ENCODE measurements around the gene CNTN4. TPM values are rescaled to one million over a fixed set of nuclear protein-coding genes. Genes with fewer than 3 reads are reported as not detected.

CNTN4 gene
- total RNA-seq, 8 experiments from 2014 or later, result 0.31 to 27.6 (median 15.8) TPM

GRCh38 chr3:2567451-2567850, 468.8 kb downstream of the CNTN4 start:
- 26 to 100% (median 86%) methylated on average over 1 to 3 of the region's 3 CpGs; no CpG with 5 or more reads in 1 of the 10 experiments for WGBS, 10 experiments
- no peak for ATAC-seq (replicated peaks in 6 of 8)
- no peak overlapping the region for H3K27ac ChIP-seq
- no peak overlapping the region for H3K4me3 ChIP-seq
- in situ Hi-C loops (cut with MboI; ENCODE audit: low pct_unique_long_range_greater_than_20kb in 2 of 9, low sequenced_read_pairs in 9 of 9, unreplicated experiment in 9 of 9), result no loop called here
- H3K4me1 ChIP-seq (replicated peaks in 1 of 2), result peaks cover 4 to 9% of the 10 kb centered on the region in 2 donors

GRCh38 chr3:2568156-2568555, 469.5 kb downstream of the CNTN4 start:
- peak in 5 of 8 experiments; percentile 36 to 88 (median 65) for ATAC-seq (replicated peaks in 6 of 8)
- 0 to 80% (median 47%) methylated on average over 2 of the region's 2 CpGs; no CpG with 5 or more reads in 1 of the 10 experiments for WGBS, 10 experiments
- in situ Hi-C loops (cut with MboI; ENCODE audit: low pct_unique_long_range_greater_than_20kb in 2 of 9, low sequenced_read_pairs in 9 of 9, unreplicated experiment in 9 of 9), result no loop called here
- H3K27ac ChIP-seq, result no peak overlapping the region
- peaks cover 4 to 9% of the 10 kb centered on the region in 2 donors for H3K4me1 ChIP-seq (replicated peaks in 1 of 2)
- no peak overlapping the region for H3K4me3 ChIP-seq

- ATAC-seq (replicated peaks in 6 of 8), result no peak
- WGBS, 10 experiments, result 5 to 100% (median 72%) methylated on average over 2 to 7 of the region's 7 CpGs
- no peak overlapping the region for H3K27ac ChIP-seq
- in situ Hi-C loops (cut with MboI; ENCODE audit: low pct_unique_long_range_greater_than_20kb in 2 of 9, low sequenced_read_pairs in 9 of 9, unreplicated experiment in 9 of 9), result no loop called here
- H3K4me1 ChIP-seq (replicated peaks in 1 of 2), result peaks cover 4 to 9% of the 10 kb centered on the region in 2 donors
- H3K4me3 ChIP-seq, result no peak overlapping the region
These were observed 470.3 kb downstream of the CNTN4 start for GRCh38 chr3:2568929-2569328.

GRCh38 chr3:2577571-2577970, 478.9 kb downstream of the CNTN4 start:
- 8 to 100% (median 87%) methylated on average over 1 to 4 of the region's 4 CpGs; no CpG with 5 or more reads in 1 of the 10 experiments for WGBS, 10 experiments
- H3K27ac ChIP-seq, result no peak overlapping the region
- in situ Hi-C loops (cut with MboI; ENCODE audit: low pct_unique_long_range_greater_than_20kb in 2 of 9, low sequenced_read_pairs in 9 of 9, unreplicated experiment in 9 of 9), result no loop called here
- H3K4me3 ChIP-seq, result no peak overlapping the region
- H3K4me1 ChIP-seq (replicated peaks in 1 of 2), result no peaks in the 10 kb centered on the region
- ATAC-seq (replicated peaks in 6 of 8), result no peak

- H3K4me3 ChIP-seq, result no peak overlapping the region
- no peak overlapping the region for H3K27ac ChIP-seq
- WGBS, 10 experiments, result 0 to 75% (median 46%) methylated on average over 2 to 3 of the region's 3 CpGs; no CpG with 5 or more reads in 1 of the 10 experiments
- ATAC-seq (replicated peaks in 6 of 8), result no peak
- in situ Hi-C loops (cut with MboI; ENCODE audit: low pct_unique_long_range_greater_than_20kb in 2 of 9, low sequenced_read_pairs in 9 of 9, unreplicated experiment in 9 of 9), result no loop called here
- no peaks in the 10 kb centered on the region for H3K4me1 ChIP-seq (replicated peaks in 1 of 2)
These were observed 479.9 kb downstream of the CNTN4 start for GRCh38 chr3:2578560-2578959.

- Histone ChIP-seq H3K4me3 (no peak overlapping the region), H3K4me1 (replicated peaks in 1 of 2) (no peaks in the 10 kb centered on the region), H3K27ac (no peak overlapping the region)
- 0 to 97% (median 71%) methylated on average over 2 to 4 of the region's 4 CpGs for WGBS, 10 experiments
- in situ Hi-C loops (cut with MboI; ENCODE audit: low pct_unique_long_range_greater_than_20kb in 2 of 9, low sequenced_read_pairs in 9 of 9, unreplicated experiment in 9 of 9), result no loop called here
- ATAC-seq (replicated peaks in 6 of 8), result no peak
These were observed 480.5 kb downstream of the CNTN4 start for GRCh38 chr3:2579206-2579605.

- Histone ChIP-seq H3K27ac (no peak overlapping the region), H3K4me1 (replicated peaks in 1 of 2) (no peaks in the 10 kb centered on the region), H3K4me3 (no peak overlapping the region)
- in situ Hi-C loops (cut with MboI; ENCODE audit: low pct_unique_long_range_greater_than_20kb in 2 of 9, low sequenced_read_pairs in 9 of 9, unreplicated experiment in 9 of 9), result no loop called here
- 0 to 100% (median 63%) methylated on average over 1 to 2 of the region's 2 CpGs for WGBS, 10 experiments
- ATAC-seq (replicated peaks in 6 of 8), result no peak
These were observed 484.4 kb downstream of the CNTN4 start for GRCh38 chr3:2583046-2583445.

GRCh38 chr3:2589336-2589969, 490.8 kb downstream of the CNTN4 start:
- Histone ChIP-seq H3K4me3 (no peak overlapping the region), H3K4me1 (replicated peaks in 1 of 2) (no peaks in the 10 kb centered on the region), H3K27ac (no peak overlapping the region)
- in situ Hi-C loops (cut with MboI; ENCODE audit: low pct_unique_long_range_greater_than_20kb in 2 of 9, low sequenced_read_pairs in 9 of 9, unreplicated experiment in 9 of 9), result no loop called here
- no peak for ATAC-seq (replicated peaks in 6 of 8)
- WGBS, 10 experiments, result 32 to 100% (median 85%) methylated on average over 1 to 6 of the region's 6 CpGs; no CpG with 5 or more reads in 3 of the 10 experiments

GRCh38 chr3:2595486-2595885, 496.8 kb downstream of the CNTN4 start:
- whole genome bisulfite sequencing, 10 experiments, result 0 to 100% (median 67%) methylated on average over 1 to 4 of the region's 4 CpGs; no CpG with 5 or more reads in 1 of the 10 experiments
- Histone ChIP-seq H3K27ac (no peak overlapping the region), H3K4me1 (replicated peaks in 1 of 2) (no peaks in the 10 kb centered on the region), H3K4me3 (no peak overlapping the region)
- in situ Hi-C loops (cut with MboI; ENCODE audit: low pct_unique_long_range_greater_than_20kb in 2 of 9, low sequenced_read_pairs in 9 of 9, unreplicated experiment in 9 of 9), result no loop called here
- no peak for ATAC-seq (replicated peaks in 6 of 8)

GRCh38 chr3:2597615-2598014, 498.9 kb downstream of the CNTN4 start:
- H3K4me3 ChIP-seq, result no peak overlapping the region
- no peak overlapping the region for H3K27ac ChIP-seq
- ATAC-seq (replicated peaks in 6 of 8), result no peak
- H3K4me1 ChIP-seq (replicated peaks in 1 of 2), result no peaks in the 10 kb centered on the region
- 0 to 86% (median 25%) methylated on average over 1 to 2 of the region's 3 CpGs; no CpG with 5 or more reads in 4 of the 10 experiments for WGBS, 10 experiments
- in situ Hi-C loops (cut with MboI; ENCODE audit: low pct_unique_long_range_greater_than_20kb in 2 of 9, low sequenced_read_pairs in 9 of 9, unreplicated experiment in 9 of 9), result no loop called here

GRCh38 chr3:2599471-2599870, 500.8 kb downstream of the CNTN4 start:
- H3K4me1 ChIP-seq (replicated peaks in 1 of 2), result no peaks in the 10 kb centered on the region
- H3K4me3 ChIP-seq, result no peak overlapping the region
- WGBS, 10 experiments, result 0 to 100% (median 100%) methylated on average over 1 of the region's 1 CpG; no CpG with 5 or more reads in 5 of the 10 experiments
- in situ Hi-C loops (cut with MboI; ENCODE audit: low pct_unique_long_range_greater_than_20kb in 2 of 9, low sequenced_read_pairs in 9 of 9, unreplicated experiment in 9 of 9), result no loop called here
- H3K27ac ChIP-seq, result no peak overlapping the region
- ATAC-seq (replicated peaks in 6 of 8), result peak in 1 of 8 experiments; percentile 25

GRCh38 chr3:2603692-2604289, 505.1 kb downstream of the CNTN4 start:
- Histone ChIP-seq H3K4me3 (no peak overlapping the region), H3K27ac (no peak overlapping the region), H3K4me1 (replicated peaks in 1 of 2) (no peaks in the 10 kb centered on the region)
- 0 to 92% (median 76%) methylated on average over 2 to 5 of the region's 5 CpGs; no CpG with 5 or more reads in 2 of the 10 experiments for WGBS, 10 experiments
- ATAC-seq (replicated peaks in 6 of 8), result no peak
- in situ Hi-C loops (cut with MboI; ENCODE audit: low pct_unique_long_range_greater_than_20kb in 2 of 9, low sequenced_read_pairs in 9 of 9, unreplicated experiment in 9 of 9), result no loop called here

GRCh38 chr3:2614578-2614977, 515.9 kb downstream of the CNTN4 start:
- ATAC-seq (replicated peaks in 6 of 8), result no peak
- WGBS, 10 experiments, result 20 to 100% (median 89%) methylated on average over 1 to 3 of the region's 3 CpGs; no CpG with 5 or more reads in 3 of the 10 experiments

GRCh38 chr3:2615080-2615479, 516.4 kb downstream of the CNTN4 start:
- Histone ChIP-seq H3K4me3 (no peak overlapping the region), H3K4me1 (replicated peaks in 1 of 2) (no peaks in the 10 kb centered on the region), H3K27ac (no peak overlapping the region)
- in situ Hi-C loops (cut with MboI; ENCODE audit: low pct_unique_long_range_greater_than_20kb in 2 of 9, low sequenced_read_pairs in 9 of 9, unreplicated experiment in 9 of 9), result no loop called here
- ATAC-seq (replicated peaks in 6 of 8), result no peak

More at GRCh38 chr3:2614578-2614977, 515.9 kb downstream of the CNTN4 start:
- H3K4me3 ChIP-seq, result no peak overlapping the region
- H3K27ac ChIP-seq, result no peak overlapping the region
- in situ Hi-C loops (cut with MboI; ENCODE audit: low pct_unique_long_range_greater_than_20kb in 2 of 9, low sequenced_read_pairs in 9 of 9, unreplicated experiment in 9 of 9), result no loop called here
- H3K4me1 ChIP-seq (replicated peaks in 1 of 2), result no peaks in the 10 kb centered on the region
